ENCODE results near the gene CCDC148.
"Not testable (repeated sequence)": the region's sequence is repeated elsewhere in the genome, so short reads cannot be mapped to it uniquely, and the experiment has no call there.

Gene CCDC148

GRCh38 chr2:158460632-158461297 lies 4.2 kb upstream of the CCDC148 start:
- Histone ChIP-seq H3K27me3 (ENCODE audit: control insufficient read depth, insufficient read depth, low read length) (no peaks in the 10 kb centered on the region), H3K4me3 (ENCODE audit: low read depth, low read length) (no peak overlapping the region), H3K9me3 (ENCODE audit: control insufficient read depth, insufficient read depth, low read depth, low read length) (no peaks in the 10 kb centered on the region), H3K27ac (ENCODE audit: low read depth, low read length) (no peak overlapping the region), H3K9ac (ENCODE audit: low read length) (no peak overlapping the region), H3K4me1 (ENCODE audit: control insufficient read depth, insufficient read depth, low read length) (peaks cover 28% of the 10 kb centered on the region), H3K36me3 (ENCODE audit: control insufficient read depth, insufficient read depth, low read length) (no peaks in the 10 kb centered on the region)

- Histone ChIP-seq H3K9me3 (ENCODE audit: control insufficient read depth, insufficient read depth, low read depth, low read length) (no peaks in the 10 kb centered on the region), H3K36me3 (ENCODE audit: control insufficient read depth, insufficient read depth, low read length) (no peaks in the 10 kb centered on the region), H3K4me1 (ENCODE audit: control insufficient read depth, insufficient read depth, low read length) (peaks cover 28% of the 10 kb centered on the region), H3K9ac (ENCODE audit: low read length) (no peak overlapping the region), H3K27ac (ENCODE audit: low read depth, low read length) (no peak overlapping the region), H3K4me3 (ENCODE audit: low read depth, low read length) (peak overlapping the region; percentile 100), H3K27me3 (ENCODE audit: control insufficient read depth, insufficient read depth, low read length) (no peaks in the 10 kb centered on the region)
These were observed 2.8 kb upstream of the CCDC148 start for GRCh38 chr2:158459161-158460003.

- Histone ChIP-seq H3K4me1 (ENCODE audit: control insufficient read depth, insufficient read depth, low read length) (peaks cover 26% of the 10 kb centered on the region), H3K27ac (ENCODE audit: low read depth, low read length) (no peak overlapping the region)
These were observed 2.0 kb upstream of the CCDC148 start for GRCh38 chr2:158458617-158458920.

DNA sequence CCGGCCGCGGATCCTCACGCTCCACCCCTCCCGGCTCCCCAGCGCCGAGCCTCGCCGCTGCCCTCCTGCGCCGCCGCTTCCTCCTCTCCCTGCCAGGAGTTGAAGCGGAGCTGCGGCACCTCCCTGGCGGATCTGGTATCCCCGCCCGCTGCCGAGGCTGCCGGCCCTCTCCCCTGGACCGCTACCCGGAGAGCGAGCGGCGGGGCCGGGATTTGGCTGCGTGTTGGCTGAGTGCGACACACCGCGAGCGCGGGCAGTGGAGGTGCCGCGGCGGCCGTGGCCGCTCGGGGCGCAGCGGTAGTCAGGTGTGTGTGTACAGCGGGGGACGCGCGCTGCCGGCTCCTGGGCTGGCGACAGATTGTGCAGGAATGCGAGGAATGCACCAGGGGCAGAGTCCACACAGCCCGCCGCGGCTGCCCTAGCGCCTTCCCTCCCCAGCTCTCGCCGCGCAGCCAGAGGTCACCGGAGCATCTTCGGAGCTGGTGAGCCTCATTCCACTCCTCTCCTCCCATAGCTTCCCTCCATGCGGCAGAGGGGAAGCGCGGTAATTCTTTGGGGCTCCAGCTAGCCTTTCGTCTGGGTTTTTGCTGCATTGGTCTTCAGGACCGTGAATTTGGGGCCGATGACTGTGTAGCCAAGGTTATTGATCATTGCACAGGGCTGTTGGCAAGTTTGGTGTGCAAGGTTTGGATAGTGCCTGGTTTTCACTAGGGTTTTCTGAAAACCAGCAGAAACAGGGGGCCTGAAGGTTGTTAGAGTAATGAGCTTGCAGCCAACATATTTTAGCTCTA lies 1.5 kb upstream of the CCDC148 start:
- Histone ChIP-seq H3K4me1 (ENCODE audit: control insufficient read depth, insufficient read depth, low read length) (peaks cover 26% of the 10 kb centered on the region), H3K9me3 (ENCODE audit: control insufficient read depth, insufficient read depth, low read depth, low read length) (no peaks in the 10 kb centered on the region), H3K36me3 (ENCODE audit: control insufficient read depth, insufficient read depth, low read length) (no peaks in the 10 kb centered on the region), H3K9ac (ENCODE audit: low read length) (peak overlapping the region; percentile 95), H3K27me3 (ENCODE audit: control insufficient read depth, insufficient read depth, low read length) (no peaks in the 10 kb centered on the region), H3K4me3 (ENCODE audit: low read depth, low read length) (peak overlapping the region; percentile 100), H3K27ac (ENCODE audit: low read depth, low read length) (peak overlapping the region; percentile 91)

More at GRCh38 chr2:158458617-158458920, 2.0 kb upstream of the CCDC148 start:
- Histone ChIP-seq H3K4me3 (ENCODE audit: low read depth, low read length) (peak overlapping the region; percentile 100), H3K9me3 (ENCODE audit: control insufficient read depth, insufficient read depth, low read depth, low read length) (no peaks in the 10 kb centered on the region), H3K27me3 (ENCODE audit: control insufficient read depth, insufficient read depth, low read length) (no peaks in the 10 kb centered on the region), H3K36me3 (ENCODE audit: control insufficient read depth, insufficient read depth, low read length) (no peaks in the 10 kb centered on the region), H3K9ac (ENCODE audit: low read length) (peak overlapping the region; percentile 95)

DNA sequence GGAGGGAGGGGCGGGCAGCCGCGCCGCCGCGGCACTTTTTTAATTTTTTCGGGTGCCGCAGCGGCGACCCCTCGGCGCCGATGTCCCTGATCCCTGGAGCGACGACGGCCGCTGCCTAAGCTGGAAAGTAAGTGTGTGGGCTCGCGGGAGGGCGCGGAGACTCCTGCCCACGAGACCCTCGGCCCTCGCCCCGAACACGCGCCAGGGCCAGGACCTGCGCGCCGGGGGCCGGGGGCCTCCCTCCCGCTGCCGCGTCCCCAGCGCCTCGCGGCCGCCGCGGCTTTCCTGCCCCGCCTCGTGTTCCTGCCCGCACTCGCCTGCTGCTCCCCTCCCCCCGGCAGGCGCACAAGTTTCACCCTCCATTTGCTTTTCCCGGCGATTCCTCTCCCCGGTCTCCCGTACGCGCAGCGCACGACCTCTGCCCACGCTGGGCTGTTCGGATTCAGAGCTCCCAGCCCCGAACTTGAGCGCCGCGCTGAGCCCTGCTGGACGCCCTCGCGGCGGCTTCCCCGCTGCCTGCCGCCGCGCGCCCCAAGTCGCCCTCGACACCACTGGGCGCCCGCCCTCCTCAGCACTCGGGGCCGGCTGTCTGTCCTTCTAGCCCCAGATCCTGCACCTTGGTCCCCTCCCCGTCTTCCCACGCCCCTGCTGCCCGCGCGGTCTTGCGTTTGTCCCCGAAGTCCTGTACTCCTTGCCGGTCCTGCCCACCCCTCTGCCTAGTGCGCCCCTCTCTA lies 706 bp upstream of the CCDC148 start:
- Histone ChIP-seq H3K4me1 (ENCODE audit: control insufficient read depth, insufficient read depth, low read length) (peaks cover 26% of the 10 kb centered on the region), H3K27ac (ENCODE audit: low read depth, low read length) (peak overlapping the region; percentile 91), H3K27me3 (ENCODE audit: control insufficient read depth, insufficient read depth, low read length) (no peaks in the 10 kb centered on the region), H3K9ac (ENCODE audit: low read length) (peak overlapping the region; percentile 95), H3K9me3 (ENCODE audit: control insufficient read depth, insufficient read depth, low read depth, low read length) (no peaks in the 10 kb centered on the region), H3K4me3 (ENCODE audit: low read depth, low read length) (peak overlapping the region; percentile 100), H3K36me3 (ENCODE audit: control insufficient read depth, insufficient read depth, low read length) (no peaks in the 10 kb centered on the region)

GRCh38 chr2:158443606-158444005 lies 12.9 kb downstream of the CCDC148 start:
- no peaks in the 10 kb centered on the region for H3K27me3 ChIP-seq (ENCODE audit: control insufficient read depth, insufficient read depth, low read length)
- peaks cover 2% of the 10 kb centered on the region; the same call in 1 of the 2 replicates for H3K9me3 ChIP-seq (ENCODE audit: control insufficient read depth, insufficient read depth, low read depth, low read length)
- no peak overlapping the region for H3K27ac ChIP-seq (ENCODE audit: low read depth, low read length)
- H3K9ac ChIP-seq (ENCODE audit: low read length): no peak overlapping the region
- no peaks in the 10 kb centered on the region for H3K36me3 ChIP-seq (ENCODE audit: control insufficient read depth, insufficient read depth, low read length)
- H3K4me1 ChIP-seq (ENCODE audit: control insufficient read depth, insufficient read depth, low read length): no peaks in the 10 kb centered on the region
- no peak overlapping the region for H3K4me3 ChIP-seq (ENCODE audit: low read depth, low read length)

- not testable (repeated sequence) for H3K4me1 ChIP-seq (ENCODE audit: control insufficient read depth, insufficient read depth, low read length)
These were observed 17.5 kb downstream of the CCDC148 start for GRCh38 chr2:158439062-158439461.

DNA sequence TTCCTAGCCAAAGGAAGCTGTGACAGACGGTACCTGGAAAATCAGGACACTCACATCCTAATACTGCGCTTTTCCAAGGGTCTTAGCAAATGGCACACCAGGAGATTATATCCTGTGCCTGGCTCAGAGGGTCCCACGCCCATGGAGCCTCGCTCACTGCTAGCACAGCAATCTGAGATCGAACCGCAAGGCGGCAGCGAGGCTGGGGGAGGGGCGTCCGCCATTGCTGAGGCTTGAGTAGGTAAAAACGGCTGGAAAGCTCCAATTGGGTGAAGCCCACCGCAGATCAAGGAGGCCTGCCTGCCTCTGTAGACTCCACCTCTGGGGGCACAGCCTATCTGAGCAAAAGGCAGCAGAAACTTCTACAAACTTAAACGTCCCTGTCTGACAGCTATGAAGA lies 22.8 kb downstream of the CCDC148 start:
- H3K4me1 ChIP-seq (ENCODE audit: control insufficient read depth, insufficient read depth, low read length); H3K9ac ChIP-seq (ENCODE audit: low read length); H3K36me3 ChIP-seq (ENCODE audit: control insufficient read depth, insufficient read depth, low read length); H3K27me3 ChIP-seq (ENCODE audit: control insufficient read depth, insufficient read depth, low read length); H3K4me3 ChIP-seq (ENCODE audit: low read depth, low read length); H3K27ac ChIP-seq (ENCODE audit: low read depth, low read length): not testable (repeated sequence)
- H3K9me3 ChIP-seq (ENCODE audit: control insufficient read depth, insufficient read depth, low read depth, low read length): peaks cover 16% of the 10 kb centered on the region

More at GRCh38 chr2:158439062-158439461, 17.5 kb downstream of the CCDC148 start:
- H3K9ac ChIP-seq (ENCODE audit: low read length); H3K4me3 ChIP-seq (ENCODE audit: low read depth, low read length); H3K36me3 ChIP-seq (ENCODE audit: control insufficient read depth, insufficient read depth, low read length); H3K27me3 ChIP-seq (ENCODE audit: control insufficient read depth, insufficient read depth, low read length); H3K9me3 ChIP-seq (ENCODE audit: control insufficient read depth, insufficient read depth, low read depth, low read length); H3K27ac ChIP-seq (ENCODE audit: low read depth, low read length): not testable (repeated sequence)

GRCh38 chr2:158432117-158432516 lies 24.4 kb downstream of the CCDC148 start:
- Histone ChIP-seq H3K36me3 (ENCODE audit: control insufficient read depth, insufficient read depth, low read length) (no peaks in the 10 kb centered on the region), H3K27ac (ENCODE audit: low read depth, low read length) (no peak overlapping the region), H3K9ac (ENCODE audit: low read length) (no peak overlapping the region), H3K4me3 (ENCODE audit: low read depth, low read length) (no peak overlapping the region), H3K4me1 (ENCODE audit: control insufficient read depth, insufficient read depth, low read length) (no peaks in the 10 kb centered on the region), H3K27me3 (ENCODE audit: control insufficient read depth, insufficient read depth, low read length) (no peaks in the 10 kb centered on the region), H3K9me3 (ENCODE audit: control insufficient read depth, insufficient read depth, low read depth, low read length) (peaks cover 16% of the 10 kb centered on the region)

- Histone ChIP-seq H3K4me3 (ENCODE audit: low read depth, low read length) (no peak overlapping the region), H3K36me3 (ENCODE audit: control insufficient read depth, insufficient read depth, low read length) (no peaks in the 10 kb centered on the region), H3K4me1 (ENCODE audit: control insufficient read depth, insufficient read depth, low read length) (peaks cover 7% of the 10 kb centered on the region; the same call in 1 of the 2 replicates), H3K9ac (ENCODE audit: low read length) (no peak overlapping the region), H3K27me3 (ENCODE audit: control insufficient read depth, insufficient read depth, low read length) (no peaks in the 10 kb centered on the region), H3K9me3 (ENCODE audit: control insufficient read depth, insufficient read depth, low read depth, low read length) (peaks cover 31% of the 10 kb centered on the region), H3K27ac (ENCODE audit: low read depth, low read length) (no peak overlapping the region)
These were observed 42.0 kb downstream of the CCDC148 start for GRCh38 chr2:158414538-158414937.

Data from HUES6 (cell line).